DND-41 (cell line): ENCODE results near the gene LCN12.

Source experiments
- ATAC-seq: fragments of 200-7000 bp; cut with Tn5 transposase; 3 replicates; pipeline ENCODE4 v1.9.1; 2021; ENCODE audit warnings: low read depth; ENCODE audit not compliant: insufficient read depth
- DNase-seq: peaks from one replicate; pipeline ENCODE4 v3.0.0-alpha.2; 2020
- H2AFZ ChIP-seq: 2 replicates; pipeline ENCODE4 v1.6.0; 2012; ENCODE audit warnings: low read depth, low read length
- H3K27ac ChIP-seq: 2 replicates; pipeline ENCODE4 v1.5.1; 2012; ENCODE audit warnings: low read length, inconsistent platforms
- H3K27me3 ChIP-seq: fragments of 200-600 bp; sonication (generic); 2 replicates; pipeline ENCODE4 v1.6.0; 2012; ENCODE audit warnings: low read length, mild to moderate bottlenecking, inconsistent platforms; ENCODE audit not compliant: insufficient read depth, poor library complexity
- H3K36me3 ChIP-seq: 2 replicates; pipeline ENCODE4 v1.5.1; 2012; ENCODE audit warnings: low read length, inconsistent platforms; ENCODE audit not compliant: insufficient read depth
- H3K4me1 ChIP-seq: 2 replicates; pipeline ENCODE4 v1.5.1; 2012; ENCODE audit warnings: mild to moderate bottlenecking, low read length; ENCODE audit not compliant: insufficient read depth
- H3K4me2 ChIP-seq: 2 replicates; pipeline ENCODE4 v1.6.0; 2012; ENCODE audit warnings: mild to moderate bottlenecking, moderate library complexity, low read length, inconsistent platforms; ENCODE audit not compliant: insufficient read depth
- H3K4me3 ChIP-seq, 2 experiments: fragments of 200-600 bp in 1 of 2; shearing (Covaris generic) in 1 of 2; 2 replicates each; pipeline ENCODE4 v1.5.1; 2012 to 2016; ENCODE audit warnings: inconsistent platforms in 2 of 2, low read length in 2 of 2, mild to moderate bottlenecking in 2 of 2, low read depth in 1 of 2, moderate library complexity in 1 of 2
- H3K79me2 ChIP-seq: 2 replicates; pipeline ENCODE4 v1.6.0; 2012; ENCODE audit warnings: low read length, inconsistent platforms; ENCODE audit not compliant: insufficient read depth
- H3K9ac ChIP-seq: 2 replicates; pipeline ENCODE4 v1.6.0; 2012; ENCODE audit warnings: low read depth, mild to moderate bottlenecking, inconsistent platforms, low read length, moderate library complexity
- H3K9me3 ChIP-seq: 2 replicates; pipeline ENCODE4 v1.5.1; 2012; ENCODE audit warnings: low read length, moderate library complexity, mild to moderate bottlenecking, inconsistent platforms; ENCODE audit not compliant: insufficient read depth, severe bottlenecking
- H4K20me1 ChIP-seq: 2 replicates; pipeline ENCODE4 v1.6.0; 2012; ENCODE audit warnings: low read length; ENCODE audit not compliant: insufficient read depth
- EZH2 ChIP-seq: IDR thresholded peaks from 3 replicates; pipeline ENCODE4 v1.6.1; 2012; ENCODE audit warnings: borderline replicate concordance, low read depth, mild to moderate bottlenecking, moderate library complexity, low read length, inconsistent platforms; ENCODE audit not compliant: severe bottlenecking
- TF ChIP-seq, protein P1 (sequence below): IDR thresholded peaks from 2 replicates; pipeline ENCODE4 v1.5.1; 2012; ENCODE audit warnings: borderline replicate concordance, low read length, moderate library complexity, mild to moderate bottlenecking; ENCODE audit not compliant: poor library complexity, severe bottlenecking; ENCODE audit errors: extremely low read depth

LCN12 gene

DNA sequence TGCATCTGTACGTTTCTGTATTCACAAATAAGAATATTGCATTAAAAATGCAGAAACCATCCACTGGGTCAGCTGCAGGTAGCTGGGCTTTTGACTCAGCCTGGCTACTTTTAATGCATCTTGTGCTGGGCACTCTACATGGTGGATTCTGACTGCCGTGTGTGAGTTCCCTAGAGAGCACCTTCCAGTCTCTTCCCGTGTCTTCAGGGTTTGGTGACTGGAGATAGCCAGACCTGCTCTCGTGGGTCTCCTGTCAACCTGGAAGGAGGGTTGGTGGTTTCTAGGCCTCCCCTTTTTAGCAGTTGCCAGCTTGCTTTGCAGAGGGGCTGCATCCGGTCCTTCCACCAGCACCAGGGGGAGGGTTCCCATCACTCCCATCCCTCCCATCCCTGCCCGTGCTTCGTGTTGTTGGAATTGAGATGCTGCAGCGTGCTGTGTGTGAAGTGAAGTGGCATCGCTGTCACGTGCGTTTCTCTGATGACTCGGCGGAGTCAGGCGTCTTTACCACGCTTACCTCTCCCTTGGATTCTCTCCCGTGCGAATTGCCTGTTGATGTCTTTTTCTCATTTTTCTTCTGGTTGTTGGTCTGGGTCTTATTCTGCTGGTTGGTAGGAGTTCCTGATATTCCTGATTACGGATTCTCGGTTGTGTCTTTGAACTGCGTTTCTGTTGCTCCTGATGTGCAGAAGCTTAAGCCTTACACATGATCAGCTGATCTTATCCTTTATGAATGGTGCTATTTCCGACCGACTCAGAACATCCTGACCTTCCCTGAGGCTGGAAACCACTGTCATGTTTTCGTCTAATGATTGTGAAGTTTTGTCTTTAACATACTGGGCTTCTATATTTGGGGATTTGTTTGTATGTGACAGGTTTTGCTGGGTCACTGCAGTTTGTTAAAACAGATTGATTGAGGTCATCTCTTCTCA lies 24.5 kb upstream of the LCN12 start:
- Histone ChIP-seq H4K20me1 (no peaks in the 10 kb centered on the region; the same call in 1 of the 2 replicates), H3K27ac (no peak overlapping the region), H3K9me3 (no peaks in the 10 kb centered on the region), H3K4me2 (no peak overlapping the region), H3K9ac (no peak overlapping the region), H2AFZ (no peak overlapping the region), H3K27me3 (no peaks in the 10 kb centered on the region), H3K79me2 (no peaks in the 10 kb centered on the region), H3K4me3 (no peak overlapping the region), H3K36me3 (peaks cover 64% of the 10 kb centered on the region), H3K4me1 (no peaks in the 10 kb centered on the region)
- TF ChIP-seq, protein P1, sequence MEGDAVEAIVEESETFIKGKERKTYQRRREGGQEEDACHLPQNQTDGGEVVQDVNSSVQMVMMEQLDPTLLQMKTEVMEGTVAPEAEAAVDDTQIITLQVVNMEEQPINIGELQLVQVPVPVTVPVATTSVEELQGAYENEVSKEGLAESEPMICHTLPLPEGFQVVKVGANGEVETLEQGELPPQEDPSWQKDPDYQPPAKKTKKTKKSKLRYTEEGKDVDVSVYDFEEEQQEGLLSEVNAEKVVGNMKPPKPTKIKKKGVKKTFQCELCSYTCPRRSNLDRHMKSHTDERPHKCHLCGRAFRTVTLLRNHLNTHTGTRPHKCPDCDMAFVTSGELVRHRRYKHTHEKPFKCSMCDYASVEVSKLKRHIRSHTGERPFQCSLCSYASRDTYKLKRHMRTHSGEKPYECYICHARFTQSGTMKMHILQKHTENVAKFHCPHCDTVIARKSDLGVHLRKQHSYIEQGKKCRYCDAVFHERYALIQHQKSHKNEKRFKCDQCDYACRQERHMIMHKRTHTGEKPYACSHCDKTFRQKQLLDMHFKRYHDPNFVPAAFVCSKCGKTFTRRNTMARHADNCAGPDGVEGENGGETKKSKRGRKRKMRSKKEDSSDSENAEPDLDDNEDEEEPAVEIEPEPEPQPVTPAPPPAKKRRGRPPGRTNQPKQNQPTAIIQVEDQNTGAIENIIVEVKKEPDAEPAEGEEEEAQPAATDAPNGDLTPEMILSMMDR = no peak
- no peak for ATAC-seq
- no peak for DNase-seq

DNA sequence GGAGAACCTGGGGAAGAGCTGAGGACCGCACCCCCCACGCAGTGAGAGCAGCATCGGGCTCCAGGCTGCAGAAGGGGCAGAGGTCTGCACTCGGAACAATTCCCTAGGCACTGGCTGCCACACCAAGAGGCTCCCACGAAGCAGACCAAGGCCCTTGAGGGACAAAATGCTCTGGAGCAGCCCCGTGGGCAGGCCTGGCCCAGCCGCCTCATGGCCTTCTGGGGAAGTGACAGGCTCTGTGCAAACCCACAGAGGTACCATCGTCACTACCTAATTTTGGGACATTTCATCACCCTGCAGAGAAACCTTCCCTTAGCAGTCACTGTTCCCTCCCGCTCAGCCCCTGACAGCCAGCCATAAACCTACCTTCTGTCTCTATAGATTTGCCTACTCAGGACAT lies 23.5 kb upstream of the LCN12 start:
- peaks cover 58% of the 10 kb centered on the region for H3K36me3 ChIP-seq
- no peak for TF ChIP-seq EZH2
- TF ChIP-seq, protein P1 = no peak
- no peaks in the 10 kb centered on the region for H3K27me3 ChIP-seq
- H3K27ac ChIP-seq = no peak overlapping the region
- H4K20me1 ChIP-seq = no peaks in the 10 kb centered on the region; the same call in 1 of the 2 replicates
- no peaks in the 10 kb centered on the region for H3K9me3 ChIP-seq
- no peak overlapping the region for H3K4me2 ChIP-seq
- no peak overlapping the region for H2AFZ ChIP-seq
- H3K79me2 ChIP-seq = no peaks in the 10 kb centered on the region
- no peak overlapping the region for H3K9ac ChIP-seq
- H3K4me1 ChIP-seq = no peaks in the 10 kb centered on the region
- no peak overlapping the region for H3K4me3 ChIP-seq
- DNase-seq = no peak
- ATAC-seq = no peak; the same call in 2 of the 3 replicates

DNA sequence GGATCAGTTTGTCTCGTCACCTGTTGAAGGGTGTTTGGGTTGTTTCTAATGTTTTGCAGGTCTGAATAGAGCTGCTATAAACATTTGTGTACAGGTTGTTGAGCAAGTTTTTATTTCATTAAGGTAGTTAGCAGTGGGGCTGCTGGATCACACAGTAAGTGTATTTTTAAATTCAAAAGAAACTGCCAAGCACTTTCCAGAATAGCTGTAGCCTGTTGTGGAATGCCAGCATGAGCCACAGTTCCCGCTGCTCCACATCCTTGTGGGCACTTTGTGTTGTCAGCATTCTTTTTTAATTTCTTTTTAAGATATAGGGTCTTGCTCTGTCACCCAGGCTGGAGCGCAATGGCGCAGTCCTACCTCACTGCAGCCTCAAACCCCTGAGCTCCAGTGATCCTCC lies 22.1 kb upstream of the LCN12 start:
- Histone ChIP-seq H3K9me3 (no peaks in the 10 kb centered on the region), H3K4me1 (no peaks in the 10 kb centered on the region), H3K4me2 (no peak overlapping the region), H2AFZ (no peak overlapping the region), H4K20me1 (no peaks in the 10 kb centered on the region; the same call in 1 of the 2 replicates), H3K27ac (no peak overlapping the region), H3K4me3 (no peak overlapping the region), H3K79me2 (no peaks in the 10 kb centered on the region), H3K27me3 (no peaks in the 10 kb centered on the region), H3K9ac (no peak overlapping the region), H3K36me3 (peaks cover 49% of the 10 kb centered on the region)
- TF ChIP-seq EZH2 = no peak
- TF ChIP-seq, protein P1 = no peak
- no peak for DNase-seq
- no peak for ATAC-seq
